Measurements from ENCODE around the gene PDAP1. TPM values are rescaled to one million over a fixed set of nuclear protein-coding genes. Genes with fewer than 3 reads are reported as not detected.
A peak's percentile ranks its signal among the peaks of the same experiment; 100 is the strongest.

PDAP1 gene
- total and polyA plus RNA-seq, 9 of the 15 experiments (the other 6 are each of a cell fraction or from before 2014, with no cell fraction given) = 10.2 to 315 (median 129) TPM

DNA sequence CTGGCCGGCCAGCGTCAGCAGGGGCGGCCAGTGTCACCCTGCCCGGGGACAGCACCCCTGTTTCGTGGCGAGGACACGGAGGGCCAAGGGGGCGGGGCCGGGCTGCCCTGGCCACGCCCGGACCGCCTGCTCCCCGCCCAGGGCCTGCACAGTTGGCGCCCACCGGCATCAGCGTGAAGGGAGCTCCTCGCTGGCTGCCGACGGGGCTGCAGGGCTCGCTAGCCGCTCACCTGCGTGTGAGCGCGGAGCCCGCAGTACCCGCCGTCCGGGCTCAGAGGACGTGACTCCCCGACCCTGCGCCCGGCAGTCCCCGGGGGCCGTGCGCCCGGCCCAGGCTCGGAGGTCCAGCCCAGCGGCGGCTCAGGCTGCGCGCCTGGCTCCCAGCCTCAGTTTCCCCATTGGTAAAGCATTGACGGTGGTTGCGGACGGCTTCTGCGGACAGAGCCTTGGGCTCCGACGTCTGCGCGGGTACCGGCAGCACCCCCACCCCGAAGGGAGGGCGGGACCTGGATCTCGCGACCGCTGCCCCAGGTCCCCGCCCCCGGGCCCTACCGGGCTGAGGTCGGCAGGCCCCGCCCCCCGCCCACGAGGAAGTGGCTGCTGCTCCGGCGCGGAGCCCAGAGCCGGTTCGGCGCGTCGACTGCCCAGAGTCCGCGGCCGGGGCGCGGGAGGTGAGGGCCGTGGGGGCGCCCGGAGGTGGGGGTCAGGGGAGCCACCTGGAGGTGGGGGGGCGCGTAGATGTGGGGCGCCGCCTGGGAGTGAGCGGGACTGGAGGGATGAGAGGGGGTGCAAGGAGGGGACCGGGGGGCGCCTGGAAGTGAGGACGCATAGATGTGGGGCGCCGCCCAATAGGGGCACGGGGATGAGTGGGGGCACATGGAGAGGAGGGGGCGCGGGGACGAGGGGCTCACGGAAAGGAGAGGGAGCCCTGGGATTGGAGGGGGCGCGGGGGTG is 34.0 kb downstream of the PDAP1 start, which contains the start of gene ARPC1B (continued):
- TF ChIP-seq, protein P1, sequence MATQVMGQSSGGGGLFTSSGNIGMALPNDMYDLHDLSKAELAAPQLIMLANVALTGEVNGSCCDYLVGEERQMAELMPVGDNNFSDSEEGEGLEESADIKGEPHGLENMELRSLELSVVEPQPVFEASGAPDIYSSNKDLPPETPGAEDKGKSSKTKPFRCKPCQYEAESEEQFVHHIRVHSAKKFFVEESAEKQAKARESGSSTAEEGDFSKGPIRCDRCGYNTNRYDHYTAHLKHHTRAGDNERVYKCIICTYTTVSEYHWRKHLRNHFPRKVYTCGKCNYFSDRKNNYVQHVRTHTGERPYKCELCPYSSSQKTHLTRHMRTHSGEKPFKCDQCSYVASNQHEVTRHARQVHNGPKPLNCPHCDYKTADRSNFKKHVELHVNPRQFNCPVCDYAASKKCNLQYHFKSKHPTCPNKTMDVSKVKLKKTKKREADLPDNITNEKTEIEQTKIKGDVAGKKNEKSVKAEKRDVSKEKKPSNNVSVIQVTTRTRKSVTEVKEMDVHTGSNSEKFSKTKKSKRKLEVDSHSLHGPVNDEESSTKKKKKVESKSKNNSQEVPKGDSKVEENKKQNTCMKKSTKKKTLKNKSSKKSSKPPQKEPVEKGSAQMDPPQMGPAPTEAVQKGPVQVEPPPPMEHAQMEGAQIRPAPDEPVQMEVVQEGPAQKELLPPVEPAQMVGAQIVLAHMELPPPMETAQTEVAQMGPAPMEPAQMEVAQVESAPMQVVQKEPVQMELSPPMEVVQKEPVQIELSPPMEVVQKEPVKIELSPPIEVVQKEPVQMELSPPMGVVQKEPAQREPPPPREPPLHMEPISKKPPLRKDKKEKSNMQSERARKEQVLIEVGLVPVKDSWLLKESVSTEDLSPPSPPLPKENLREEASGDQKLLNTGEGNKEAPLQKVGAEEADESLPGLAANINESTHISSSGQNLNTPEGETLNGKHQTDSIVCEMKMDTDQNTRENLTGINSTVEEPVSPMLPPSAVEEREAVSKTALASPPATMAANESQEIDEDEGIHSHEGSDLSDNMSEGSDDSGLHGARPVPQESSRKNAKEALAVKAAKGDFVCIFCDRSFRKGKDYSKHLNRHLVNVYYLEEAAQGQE (IDR thresholded peaks at IDR 0.05; ENCODE audit: borderline replicate concordance) = no peak
- TF ChIP-seq, protein P1 (CRISPR knock-in tag; IDR thresholded peaks at IDR 0.05; ENCODE audit: low read depth) = 0 out of 2 replicates have a peak, but pooled peaks have one; percentile 60
- no peak for TF ChIP-seq EZH2 (IDR thresholded peaks at IDR 0.05; ENCODE audit: borderline replicate concordance, low read depth, low read length)
- TF ChIP-seq ZNF224 (CRISPR knock-in tag; IDR thresholded peaks at IDR 0.05) = no peak
- TF ChIP-seq KAT8 (IDR thresholded peaks at IDR 0.05; ENCODE audit: low read depth) = no peak
- TF ChIP-seq EGR1 (conservative IDR thresholded peaks at IDR 0.05) = peak; percentile 87
- TF ChIP-seq ZBTB17 (CRISPR knock-in tag; IDR thresholded peaks at IDR 0.05) = 0 out of 2 replicates have a peak, but pooled peaks have one; percentile 15
- no peak for TF ChIP-seq ZNF707 (CRISPR knock-in tag; conservative IDR thresholded peaks at IDR 0.05)
- no peak for TF ChIP-seq ZNF431 (CRISPR knock-in tag; IDR thresholded peaks at IDR 0.05)
- TF ChIP-seq NR3C1 (CRISPR knock-in tag; IDR thresholded peaks at IDR 0.05) = no peak
- no peak for TF ChIP-seq ZNF384 (IDR thresholded peaks at IDR 0.05; ENCODE audit: low read depth, low read length)
- TF ChIP-seq HDAC8 (tag; IDR thresholded peaks at IDR 0.05) = no peak
- 0 out of 2 replicates have a peak, but pooled peaks have one; percentile 6 for TF ChIP-seq TCF3 (CRISPR knock-in tag; IDR thresholded peaks at IDR 0.05)
- 0 out of 4 replicates have a peak, but pooled peaks of 1 of the 2 experiments have one; percentile 3 for TF ChIP-seq SIX5 (IDR thresholded peaks at IDR 0.05; ENCODE audit: borderline replicate concordance in 1 of 2, insufficient read depth in 1 of 2, low read depth in 1 of 2, low read length in 2 of 2)
- no peak for TF ChIP-seq ZNF830 (CRISPR knock-in tag; IDR thresholded peaks at IDR 0.05)
- TF ChIP-seq, protein P2, sequence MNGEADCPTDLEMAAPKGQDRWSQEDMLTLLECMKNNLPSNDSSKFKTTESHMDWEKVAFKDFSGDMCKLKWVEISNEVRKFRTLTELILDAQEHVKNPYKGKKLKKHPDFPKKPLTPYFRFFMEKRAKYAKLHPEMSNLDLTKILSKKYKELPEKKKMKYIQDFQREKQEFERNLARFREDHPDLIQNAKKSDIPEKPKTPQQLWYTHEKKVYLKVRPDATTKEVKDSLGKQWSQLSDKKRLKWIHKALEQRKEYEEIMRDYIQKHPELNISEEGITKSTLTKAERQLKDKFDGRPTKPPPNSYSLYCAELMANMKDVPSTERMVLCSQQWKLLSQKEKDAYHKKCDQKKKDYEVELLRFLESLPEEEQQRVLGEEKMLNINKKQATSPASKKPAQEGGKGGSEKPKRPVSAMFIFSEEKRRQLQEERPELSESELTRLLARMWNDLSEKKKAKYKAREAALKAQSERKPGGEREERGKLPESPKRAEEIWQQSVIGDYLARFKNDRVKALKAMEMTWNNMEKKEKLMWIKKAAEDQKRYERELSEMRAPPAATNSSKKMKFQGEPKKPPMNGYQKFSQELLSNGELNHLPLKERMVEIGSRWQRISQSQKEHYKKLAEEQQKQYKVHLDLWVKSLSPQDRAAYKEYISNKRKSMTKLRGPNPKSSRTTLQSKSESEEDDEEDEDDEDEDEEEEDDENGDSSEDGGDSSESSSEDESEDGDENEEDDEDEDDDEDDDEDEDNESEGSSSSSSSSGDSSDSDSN (IDR thresholded peaks at IDR 0.05; ENCODE audit: borderline replicate concordance in 1 of 2, low read depth in 2 of 2, low read length in 2 of 2) = 0 out of 4 replicates have a peak, but pooled peaks of 1 of the 2 experiments have one; percentile 40
- no peak for TF ChIP-seq DACH1 (IDR thresholded peaks at IDR 0.05; ENCODE audit: partially characterized antibody)

Data from K562 (cell line).